CD4-positive, alpha-beta T cell (primary cell): Measurements from ENCODE around the gene RASA4B. TPM values are rescaled to one million over a fixed set of nuclear protein-coding genes. Genes with fewer than 3 reads are reported as not detected.

Experiments used
- ATAC-seq: fragments of 200-7000 bp; cut with Tn5 transposase; one replicate; pipeline ENCODE4 v1.10.0; 2022; ENCODE audit warnings: mild to moderate bottlenecking; ENCODE audit not compliant: poor library complexity
- CTCF ChIA-PET: fragments of 350-600 bp; sonication (Branson Sonifier 250); formaldehyde crosslinking; loops from one replicate; lab custom pipeline; 2021; ENCODE audit warnings: antibody characterized with exemption, inconsistent platforms; lab: Charles Lee
- POLR2A ChIA-PET: fragments of 350-600 bp; sonication (Branson Sonifier 250); formaldehyde crosslinking; loops from one replicate; lab custom pipeline; 2021; ENCODE audit warnings: antibody characterized with exemption, inconsistent platforms; lab: Charles Lee
- DNase-seq, 14 experiments: peaks; one replicate each; pipeline ENCODE4 v3.0.0-alpha.2; 2013 to 2020; ENCODE audit warnings: mixed read lengths in 2 of 14
- H3K27ac ChIP-seq, 2 donors: one replicate each; pipeline versions ENCODE4 v1.5.1 to v1.7.0; 2013; ENCODE audit warnings: low read length in 2 of 2, low read depth in 1 of 2, mild to moderate bottlenecking in 1 of 2
- H3K27me3 ChIP-seq, 2 experiments: 1 replicate in 1 of 2; 2 replicates in 1 of 2; pipeline versions ENCODE4 v1.6.1 to v1.7.0; 2013; ENCODE audit warnings: low read length in 2 of 2, control low read depth in 1 of 2, mild to moderate bottlenecking in 1 of 2, moderate library complexity in 1 of 2; ENCODE audit not compliant: insufficient read depth in 2 of 2, control insufficient read depth in 1 of 2
- H3K36me3 ChIP-seq: one replicate; pipeline ENCODE4 v1.6.1; 2013; ENCODE audit warnings: low read length, control low read depth; ENCODE audit not compliant: insufficient read depth
- H3K4me1 ChIP-seq: one replicate; pipeline ENCODE4 v1.6.1; 2013; ENCODE audit warnings: low read length, control low read depth; ENCODE audit not compliant: insufficient read depth
- H3K4me3 ChIP-seq: one replicate; pipeline ENCODE4 v1.5.1; 2013; ENCODE audit warnings: mild to moderate bottlenecking, low read length, moderate library complexity
- H3K9me3 ChIP-seq, 2 experiments: 1 replicate in 1 of 2; 2 replicates in 1 of 2; pipeline versions ENCODE4 v1.6.1 to v1.7.0; 2013; ENCODE audit warnings: low read length in 2 of 2, mild to moderate bottlenecking in 2 of 2, control low read depth in 1 of 2, moderate library complexity in 1 of 2; ENCODE audit not compliant: control insufficient read depth in 1 of 2, insufficient read depth in 1 of 2
- H3K27ac Mint-ChIP-seq: one replicate; pipeline ENCODE4 v1.8.0; 2020; ENCODE audit warnings: mixed read lengths
- H3K27me3 Mint-ChIP-seq: one replicate; pipeline ENCODE4 v1.8.0; 2021; ENCODE audit warnings: mixed read lengths
- H3K36me3 Mint-ChIP-seq: one replicate; pipeline ENCODE4 v1.8.0; 2021; ENCODE audit warnings: low read depth, mixed read lengths
- H3K4me1 Mint-ChIP-seq: one replicate; pipeline ENCODE4 v1.8.0; 2021; ENCODE audit warnings: low read depth, mixed read lengths
- H3K4me3 Mint-ChIP-seq: one replicate; pipeline ENCODE4 v1.8.0; 2020; ENCODE audit warnings: mild to moderate bottlenecking, mixed read lengths
- H3K9me3 Mint-ChIP-seq: one replicate; pipeline ENCODE4 v1.8.0; 2020; ENCODE audit warnings: mixed read lengths
- CTCF ChIP-seq: fragments of 200-600 bp; IDR thresholded peaks from one replicate; pipeline ENCODE4 v1.8.0; 2022; ENCODE audit warnings: antibody characterized with exemption, mild to moderate bottlenecking
- intact Hi-C, 2 experiments: fragments of 100-400 bp; cut with DNase I in 1 of 2; cut with micrococcal nuclease in 1 of 2; formaldehyde crosslinking; loops; one replicate each; pipeline versions ENCODE4 v1.15.1 to v1.9.0; 2023 to 2025; cut with DNase I, micrococcal nuclease
- total RNA-seq, 174 experiments: library from RNA in 2 of 174; stranded (reverse) in 2 of 174; gene quantifications; one replicate each; pipeline ENCODE4 v1.2.3 and lab custom pipeline; 2021 to 2026

RASA4B gene
- total RNA-seq, 2 experiments from 2014 or later, result 31.9 to 40.7 TPM

GRCh38 chr7:102473271-102473991, 44.1 kb downstream of the RASA4B start:
- peaks cover 38% of the 10 kb centered on the region for H3K36me3 ChIP-seq
- no peaks in the 10 kb centered on the region for H3K9me3 ChIP-seq
- H3K4me3 ChIP-seq, result no peak overlapping the region
- H3K4me1 ChIP-seq, result no peaks in the 10 kb centered on the region
- intact Hi-C loops, result no loop called here
- ChIA-PET POLR2A (no interaction called here), CTCF (interaction anchor here (1.4 kb wide), 1 partner anchor 61 kb away, joined by 3 read pairs; no protein-coding TSS in a partner anchor)
- no peak overlapping the region for H3K4me3 Mint-ChIP-seq
- no peak overlapping the region for H3K27ac ChIP-seq
- no peak for TF ChIP-seq CTCF
- no peaks in the 10 kb centered on the region for H3K9me3 Mint-ChIP-seq
- ATAC-seq (no peak), DNase-seq (peak in 1 of 14 experiments; percentile 26)
- H3K36me3 Mint-ChIP-seq, result peaks cover 19% of the 10 kb centered on the region
- no peaks in the 10 kb centered on the region for H3K4me1 Mint-ChIP-seq
- no peaks in the 10 kb centered on the region for H3K27me3 ChIP-seq
- H3K27ac Mint-ChIP-seq, result no peak overlapping the region
- no peaks in the 10 kb centered on the region for H3K27me3 Mint-ChIP-seq

- CTCF ChIA-PET, result interaction anchor here (1.4 kb wide), 1 partner anchor 60 kb away, joined by 3 read pairs; no protein-coding TSS in a partner anchor
- peak overlapping the region; percentile 59 for H3K27ac Mint-ChIP-seq
- intact Hi-C loops, result no loop called here
- peaks cover under 1% of the 10 kb centered on the region for H3K4me1 Mint-ChIP-seq
- Histone ChIP-seq H3K27me3 (no peaks in the 10 kb centered on the region), H3K4me1 (peaks cover under 1% of the 10 kb centered on the region), H3K27ac (no peak overlapping the region), H3K4me3 (no peak overlapping the region), H3K9me3 (no peaks in the 10 kb centered on the region), H3K36me3 (peaks cover 43% of the 10 kb centered on the region)
- H3K9me3 Mint-ChIP-seq, result no peaks in the 10 kb centered on the region
- H3K27me3 Mint-ChIP-seq, result no peaks in the 10 kb centered on the region
- H3K4me3 Mint-ChIP-seq, result no peak overlapping the region
- ATAC-seq (no peak), DNase-seq (peak in 1 of 14 experiments; percentile 30)
- peaks cover 19% of the 10 kb centered on the region for H3K36me3 Mint-ChIP-seq
- POLR2A ChIA-PET, result interaction anchor here (0.6 kb wide), 1 partner anchor 54 kb away, joined by 3 read pairs; no protein-coding TSS in a partner anchor
- no peak for TF ChIP-seq CTCF
Measured at GRCh38 chr7:102472126-102473041, 45.2 kb downstream of the RASA4B start.

- Histone ChIP-seq H3K27me3 (no peaks in the 10 kb centered on the region), H3K27ac (no peak overlapping the region), H3K4me3 (no peak overlapping the region), H3K4me1 (peaks cover 6% of the 10 kb centered on the region), H3K9me3 (no peaks in the 10 kb centered on the region), H3K36me3 (peaks cover 44% of the 10 kb centered on the region)
- POLR2A ChIA-PET, result interaction anchor here (0.6 kb wide), 1 partner anchor 54 kb away, joined by 3 read pairs; no protein-coding TSS in a partner anchor
- no peak for TF ChIP-seq CTCF
- Mint-ChIP-seq H3K27ac (peak overlapping the region; percentile 59), H3K36me3 (peaks cover 24% of the 10 kb centered on the region), H3K4me1 (peaks cover 7% of the 10 kb centered on the region), H3K27me3 (no peaks in the 10 kb centered on the region), H3K4me3 (no peak overlapping the region), H3K9me3 (no peaks in the 10 kb centered on the region)
- no peak for ATAC-seq
- DNase-seq, result no peak
- intact Hi-C loops, result no loop called here
- CTCF ChIA-PET, result no interaction called here
Measured at GRCh38 chr7:102471791-102472125, 45.8 kb downstream of the RASA4B start.
